Sciatic nerve (tissue), 2 donors: ENCODE results near the gene ARID3C. TPM values are rescaled to one million over a fixed set of nuclear protein-coding genes. Genes with fewer than 3 reads are reported as not detected.

Experiments
- ATAC-seq: fragments of 200-7000 bp; cut with Tn5 transposase; one replicate; pipeline ENCODE4 v1.9.1; 2020; ENCODE audit warnings: mild to moderate bottlenecking, moderate library complexity
- DNase-seq: peaks from one replicate; pipeline ENCODE4 v3.0.0-alpha.2; 2020; ENCODE audit warnings: low spot score
- intact Hi-C: fragments of 100-400 bp; cut with DNase I; formaldehyde crosslinking; loops from one replicate; pipeline ENCODE4 v1.14.2; 2022
- total RNA-seq: library from RNA; stranded (reverse); fragmentation: NEBNext Ultra II Directional; extraction: Animal tissue kit (Norgen Biotek cat#: 25700); gene quantifications from one replicate; pipeline ENCODE4 v1.2.1, GENCODE V29; 2021
- donor health status: DM: no; HTN: no; CAD: no.
- donor health status: DM: no; HTN: no; CAD: no.

Gene ARID3C
- total RNA-seq, 1 donor from 2014 or later = 1.2 TPM

DNA sequence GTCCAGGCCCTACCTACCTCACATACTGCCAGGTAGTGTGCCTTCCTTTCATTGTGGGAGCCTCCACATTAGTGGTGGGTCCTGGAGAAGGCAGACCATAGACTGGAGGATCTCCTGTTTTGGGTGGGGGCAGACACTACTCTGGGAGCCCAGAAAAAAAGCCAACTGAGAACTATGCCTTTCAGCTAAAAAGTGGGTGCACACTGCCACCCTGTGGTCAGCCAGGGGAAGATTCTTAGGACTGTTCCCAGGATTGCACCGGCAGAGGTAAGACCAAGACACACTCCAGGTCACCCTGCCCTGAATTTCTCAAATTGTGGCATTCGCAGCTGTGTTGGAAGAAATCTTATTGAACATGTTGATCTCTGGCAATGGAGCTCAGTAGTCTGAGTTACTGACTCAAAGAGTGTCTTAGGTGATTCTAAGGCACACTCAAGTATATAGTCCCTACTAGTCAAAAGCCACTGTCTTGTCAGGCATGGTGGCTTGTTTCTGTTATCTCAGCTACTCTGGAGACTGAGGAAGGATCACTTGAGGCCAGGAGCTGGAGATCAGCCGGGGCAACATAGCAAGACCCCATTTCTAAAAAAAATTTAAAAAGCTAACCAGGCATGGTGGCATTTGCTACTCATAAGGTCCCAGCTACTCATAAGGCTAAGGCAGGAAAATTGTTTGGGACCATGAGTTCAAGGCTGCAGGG, 5.1 kb upstream of the ARID3C start:
- peak; percentile 48 for ATAC-seq
- intact Hi-C loops = no loop called here
- DNase-seq = peak; percentile 80

DNA sequence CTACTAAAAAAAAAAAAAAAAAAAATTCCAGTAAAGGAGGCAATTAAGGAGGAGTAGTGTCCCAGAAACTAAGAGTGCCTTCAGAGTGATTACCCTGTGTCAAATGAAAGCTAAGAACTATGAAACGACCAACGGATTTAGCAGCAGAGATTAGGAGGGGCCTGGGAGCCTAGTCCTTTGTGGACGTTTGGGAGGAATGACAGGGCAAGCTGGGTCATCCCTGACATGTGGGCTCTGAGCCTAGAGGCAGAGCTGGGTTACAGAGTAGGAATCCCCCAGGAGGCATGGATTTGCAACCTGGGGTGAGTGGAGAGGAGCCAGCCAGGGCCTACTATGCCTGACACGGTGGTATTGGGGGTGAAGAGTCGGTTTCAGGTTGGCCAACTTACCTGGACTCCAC, 4.3 kb upstream of the ARID3C start:
- DNase-seq (no peak), ATAC-seq (no peak)
- intact Hi-C loops = no loop called here

DNA sequence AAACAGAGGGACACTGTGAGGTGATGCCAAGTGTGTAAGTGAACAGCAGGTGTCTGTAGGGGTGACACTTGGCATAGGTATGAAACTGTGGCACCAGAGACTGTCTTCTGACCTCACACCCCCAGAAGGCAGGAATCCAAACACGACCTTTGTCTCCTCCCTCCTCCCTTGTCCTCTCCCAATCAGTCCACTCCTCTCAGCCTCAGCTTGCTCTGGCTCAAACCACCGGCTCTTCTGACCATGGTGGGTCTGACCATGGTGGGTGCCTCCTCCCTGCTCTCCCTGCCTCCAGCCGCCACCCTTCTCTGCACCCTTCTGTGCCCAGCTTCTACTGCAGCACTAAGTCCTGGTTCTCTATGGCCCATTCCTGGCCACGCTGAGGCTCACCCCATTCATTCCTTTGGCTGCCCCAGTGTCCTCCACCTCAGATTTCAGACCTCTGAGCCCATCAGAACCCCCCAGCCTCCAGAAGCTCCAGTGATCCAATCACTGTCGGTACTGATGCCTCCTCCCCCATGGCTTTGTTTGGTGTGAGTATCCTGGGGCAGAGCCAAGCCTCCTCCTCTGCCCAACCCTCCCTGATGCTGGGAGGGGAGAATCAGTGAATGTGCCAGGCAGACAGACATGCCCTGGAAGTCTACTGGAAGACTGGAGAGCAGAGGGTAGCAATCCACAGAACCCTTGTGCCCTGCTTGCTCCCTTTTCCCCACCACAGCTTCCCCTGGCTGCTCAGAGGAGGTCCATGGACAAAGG, 1.7 kb upstream of the ARID3C start:
- intact Hi-C loops = no loop called here
- no peak for DNase-seq
- no peak for ATAC-seq

DNA sequence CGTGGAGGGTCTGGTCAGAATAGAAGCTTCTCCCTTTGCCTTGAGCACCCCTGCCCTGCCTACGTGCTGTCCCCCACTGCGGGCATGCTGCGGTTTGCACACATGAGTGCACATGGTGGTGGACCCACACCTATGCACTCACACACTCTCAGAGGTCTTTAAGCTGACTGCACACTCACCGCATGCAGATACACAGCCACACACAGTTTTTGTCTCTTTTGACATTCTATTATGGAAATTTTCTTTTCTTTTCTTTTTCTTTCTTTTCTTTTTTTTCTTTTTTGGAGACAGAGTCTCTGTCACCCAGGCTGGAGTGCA, 584 bp upstream of the ARID3C start:
- ATAC-seq = no peak
- no peak for DNase-seq
- intact Hi-C loops = loop anchor here (2.0 kb wide), 1 partner anchor 17 kb away; the partner anchor contains the start of gene RPP25L

DNA sequence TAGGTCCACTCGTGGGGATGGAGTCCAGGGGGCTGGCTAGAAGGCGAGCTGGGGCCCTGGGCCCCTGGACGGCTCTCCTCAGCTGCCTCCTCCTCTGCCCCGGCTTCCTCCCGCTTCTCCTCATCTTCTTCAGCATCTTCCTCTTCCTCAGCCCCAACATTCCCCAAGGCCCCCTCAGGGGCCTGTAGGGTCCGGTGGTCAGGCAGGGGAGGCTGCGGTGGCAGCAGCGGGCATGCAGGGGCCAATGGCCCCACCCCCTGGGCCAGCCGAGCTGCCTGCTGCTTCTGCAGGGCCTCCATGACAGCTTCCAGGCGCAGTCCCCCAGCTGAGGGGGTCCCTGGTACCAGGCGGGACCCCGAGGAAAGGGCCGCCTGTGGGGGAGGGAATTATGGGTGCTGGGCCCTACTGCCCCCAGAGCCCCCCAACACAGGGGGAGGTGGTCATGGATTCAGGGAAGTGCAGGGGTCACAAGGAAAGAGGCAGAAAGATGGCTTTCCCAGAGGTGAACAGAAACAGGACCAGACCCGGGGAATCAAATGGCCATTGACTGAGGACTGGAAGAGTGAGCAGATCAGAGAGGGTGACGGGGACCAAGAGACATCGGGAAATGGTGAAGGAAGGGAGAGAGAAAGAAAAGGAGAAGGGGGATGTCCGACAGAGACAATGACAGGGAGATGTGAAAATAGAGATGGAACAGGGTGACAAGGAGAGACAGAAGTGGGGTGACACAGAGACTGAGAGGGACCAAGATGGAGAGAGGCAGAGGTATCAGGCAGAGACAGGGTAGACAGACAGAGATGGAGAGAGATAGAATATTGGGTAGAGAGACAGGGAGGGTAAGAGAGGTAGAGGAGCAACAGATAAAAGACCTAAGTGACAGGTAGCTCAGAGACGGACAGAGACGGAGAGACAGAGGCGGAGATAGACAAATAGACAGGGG, 880 bp downstream of the ARID3C start:
- DNase-seq (no peak), ATAC-seq (no peak)
- intact Hi-C loops = loop anchor here (2.0 kb wide), 1 partner anchor 15 kb away; the partner anchor contains the start of gene RPP25L

DNA sequence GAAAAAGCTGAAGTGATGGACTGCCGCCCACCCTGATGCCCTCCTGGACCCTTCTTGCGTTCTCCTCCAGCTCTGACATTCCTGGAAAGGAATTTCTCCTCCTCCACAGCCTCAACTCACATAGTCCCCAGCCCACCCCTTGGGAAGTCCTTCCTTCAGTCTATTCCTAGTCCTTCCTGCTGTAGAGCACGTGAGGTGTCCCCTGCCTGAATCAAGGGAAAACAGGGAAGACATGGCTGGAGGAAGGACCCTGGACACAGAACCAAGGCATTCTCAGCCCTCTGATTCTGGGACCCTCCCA, 3.7 kb downstream of the ARID3C start:
- intact Hi-C loops = no loop called here
- ATAC-seq = no peak
- no peak for DNase-seq

DNA sequence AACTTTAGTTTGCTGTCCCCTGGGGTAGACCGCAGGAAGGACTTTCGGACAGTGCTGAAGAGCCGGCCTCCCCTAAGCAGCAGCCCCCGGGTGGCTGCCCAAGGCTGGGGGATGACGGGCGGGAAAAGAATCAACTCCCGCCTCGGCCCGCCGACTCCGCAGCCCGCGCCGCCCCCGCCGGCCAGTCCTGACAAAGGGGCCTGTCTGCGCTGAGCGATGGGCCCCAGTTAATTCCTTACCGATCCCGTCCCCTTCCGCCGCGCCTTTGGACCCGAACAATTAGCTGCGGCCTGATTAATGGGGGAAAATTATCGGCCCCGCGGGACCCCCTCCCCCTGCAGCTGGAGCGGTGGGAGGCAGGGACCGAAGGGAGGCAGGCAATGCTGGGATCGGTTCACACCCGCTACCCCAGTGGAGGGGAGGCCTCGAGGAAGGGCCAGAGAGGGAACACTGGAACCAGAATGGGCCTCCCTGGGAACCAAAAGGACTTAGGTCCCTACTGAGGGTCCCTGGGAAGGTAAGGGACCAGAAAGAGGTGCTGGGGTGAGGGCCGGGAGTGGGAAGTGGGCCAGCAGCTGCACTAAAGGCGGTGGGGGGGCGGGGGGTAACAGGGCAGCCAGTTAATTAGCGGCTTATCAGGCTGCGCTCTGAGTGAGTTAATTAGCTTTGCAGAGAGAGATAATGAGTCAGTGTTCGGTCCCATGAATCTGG, 4.2 kb downstream of the ARID3C start:
- DNase-seq (no peak), ATAC-seq (no peak)
- intact Hi-C loops = no loop called here

DNA sequence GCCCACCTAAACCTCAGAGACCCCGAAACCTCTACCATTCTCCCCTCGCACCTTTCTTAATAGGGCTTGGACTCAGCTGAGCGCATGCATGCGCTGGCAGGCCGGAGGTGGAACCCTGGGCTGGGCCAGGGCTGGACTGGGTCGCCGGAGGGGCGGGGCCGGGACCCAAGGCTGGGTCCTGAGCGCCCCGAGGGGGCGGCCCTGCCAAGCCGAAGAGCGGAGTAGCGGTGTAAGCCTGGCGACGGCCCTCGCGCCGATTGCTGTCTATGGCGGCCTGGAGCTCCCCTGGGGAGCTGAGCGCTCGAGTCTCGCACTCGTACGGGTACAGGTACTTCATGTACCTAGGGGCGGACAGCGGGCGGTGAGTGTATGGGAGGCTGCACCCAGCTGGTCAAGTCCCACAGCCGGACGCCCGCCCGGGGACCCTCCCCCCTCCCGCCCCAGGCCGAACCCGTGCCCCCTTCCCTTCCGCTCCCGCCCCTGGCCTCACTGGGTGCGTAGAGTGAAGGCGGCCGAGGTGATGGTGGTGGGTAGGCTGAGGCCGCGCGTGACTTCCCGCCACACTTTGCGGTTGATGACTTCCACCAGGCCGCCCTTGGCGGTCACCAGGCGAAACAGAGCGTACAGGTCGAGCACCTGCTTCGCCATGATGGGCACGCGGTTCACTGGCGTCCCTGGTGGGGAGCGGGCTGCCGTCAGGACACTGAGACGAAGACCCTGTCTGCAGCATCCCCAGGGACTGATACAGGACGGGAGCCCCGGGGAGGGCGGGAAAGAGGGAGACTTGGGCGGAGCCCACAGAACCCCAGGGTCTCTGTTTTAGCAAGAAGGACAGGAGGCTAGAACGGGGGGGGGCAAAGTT, 5.3 kb downstream of the ARID3C start:
- no peak for ATAC-seq
- DNase-seq = no peak
- intact Hi-C loops = no loop called here

DNA sequence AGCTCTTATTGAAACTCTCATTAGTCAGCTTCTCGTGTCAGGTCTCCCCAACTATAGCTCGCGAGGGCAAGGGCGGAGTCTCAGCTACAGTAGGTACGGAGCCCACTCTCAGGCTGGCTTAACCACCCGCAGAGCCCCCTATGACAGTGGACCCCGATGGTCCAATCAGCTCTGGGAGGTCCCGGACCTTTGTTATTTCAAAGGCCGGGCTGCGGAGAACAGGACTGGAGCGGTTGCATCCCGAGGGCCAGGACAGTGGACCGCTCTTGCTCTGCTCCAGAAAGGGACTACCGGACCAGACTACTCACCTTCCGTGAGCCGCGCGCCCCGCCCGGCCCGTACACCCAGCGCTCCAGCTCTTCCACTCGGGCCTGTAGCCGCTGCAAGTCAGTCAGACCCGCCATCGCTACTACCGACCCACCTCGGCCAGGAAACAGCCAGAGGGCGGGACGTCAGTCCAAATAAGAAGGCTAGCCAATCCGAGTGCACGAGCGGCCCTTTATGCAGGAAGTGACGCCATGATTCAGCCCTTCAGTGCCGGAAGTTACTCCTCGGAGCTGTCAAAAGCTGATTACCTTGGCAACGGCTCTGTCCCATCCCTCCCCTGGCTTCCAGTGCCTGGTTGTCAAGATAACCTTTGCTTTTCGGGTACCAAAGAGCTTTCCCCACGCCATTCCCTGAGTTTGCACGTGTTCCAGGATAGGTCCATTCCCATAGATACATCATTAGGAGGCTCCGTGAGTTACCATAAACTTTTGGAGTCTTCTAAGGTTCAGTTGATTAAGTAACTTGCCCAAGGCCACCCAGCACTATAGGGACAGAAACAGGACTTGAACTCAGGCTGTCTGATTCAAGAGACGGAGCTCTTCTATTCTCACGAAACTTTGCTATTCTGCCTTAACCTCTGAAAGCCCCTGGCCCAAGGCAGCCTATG, 8.5 kb downstream of the ARID3C start, which contains the start of gene DCTN3:
DCTN3 (minus strand) TSS at position 435 of the 934 bp plus-strand sequence; CDS start at position 404, 31 bp downstream.
- peak; percentile 98 for ATAC-seq
- peak; percentile 94 for DNase-seq
- intact Hi-C loops = no loop called here

DNA sequence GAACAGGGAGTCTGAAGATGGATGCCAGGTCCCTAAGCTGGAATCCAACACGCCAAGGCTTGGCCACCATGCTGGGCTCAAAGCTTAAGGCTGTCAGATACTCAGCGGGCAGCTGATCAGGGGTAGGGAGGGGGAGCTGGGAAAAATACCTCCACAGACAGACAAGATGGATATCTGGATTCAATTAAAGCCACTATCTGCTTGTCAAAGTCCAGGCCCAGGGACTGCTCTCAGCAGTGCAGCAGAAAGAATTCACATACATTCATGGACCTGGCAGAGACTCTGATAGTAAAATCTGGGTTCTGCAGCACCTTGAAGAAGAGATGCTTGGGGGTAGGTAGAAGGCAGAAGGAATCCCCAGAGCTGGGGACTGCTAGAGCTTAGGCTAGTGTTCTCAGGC, 13.7 kb downstream of the ARID3C start:
- intact Hi-C loops = no loop called here
- ATAC-seq = no peak
- no peak for DNase-seq

DNA sequence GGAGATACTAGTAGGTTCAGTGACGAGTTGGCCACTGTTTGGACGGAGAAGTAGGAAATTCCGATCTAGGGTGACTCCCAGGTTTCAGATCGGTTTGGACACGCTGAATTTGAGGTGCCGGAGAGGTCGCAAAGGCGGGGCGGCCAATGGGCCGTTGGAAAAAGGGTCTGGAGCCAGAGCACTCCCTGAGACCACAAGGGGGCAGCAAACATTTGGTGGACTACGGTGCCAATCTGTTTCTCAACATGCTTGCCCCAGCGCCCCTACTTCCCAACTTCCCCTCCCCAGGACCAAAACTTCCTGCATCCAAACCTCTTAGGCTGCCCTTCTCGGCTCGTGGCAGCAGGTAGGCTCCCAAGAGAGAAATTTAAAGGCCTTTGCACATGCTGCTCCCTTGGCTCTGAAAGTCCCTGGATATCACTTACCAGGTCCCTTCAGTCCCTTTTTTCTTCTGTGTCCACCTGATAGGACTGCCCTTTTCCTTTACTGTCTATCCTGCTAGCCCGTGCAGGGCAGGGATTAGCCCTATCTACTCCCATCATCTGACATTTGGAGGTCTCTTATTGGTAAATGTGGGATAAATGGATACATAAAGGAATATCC, 16.0 kb downstream of the ARID3C start:
- intact Hi-C loops = loop anchor here (2.0 kb wide), 1 partner anchor 16 kb away; the partner anchor contains the start of gene ARID3C
- peak; percentile 88 for DNase-seq
- peak; percentile 87 for ATAC-seq

DNA sequence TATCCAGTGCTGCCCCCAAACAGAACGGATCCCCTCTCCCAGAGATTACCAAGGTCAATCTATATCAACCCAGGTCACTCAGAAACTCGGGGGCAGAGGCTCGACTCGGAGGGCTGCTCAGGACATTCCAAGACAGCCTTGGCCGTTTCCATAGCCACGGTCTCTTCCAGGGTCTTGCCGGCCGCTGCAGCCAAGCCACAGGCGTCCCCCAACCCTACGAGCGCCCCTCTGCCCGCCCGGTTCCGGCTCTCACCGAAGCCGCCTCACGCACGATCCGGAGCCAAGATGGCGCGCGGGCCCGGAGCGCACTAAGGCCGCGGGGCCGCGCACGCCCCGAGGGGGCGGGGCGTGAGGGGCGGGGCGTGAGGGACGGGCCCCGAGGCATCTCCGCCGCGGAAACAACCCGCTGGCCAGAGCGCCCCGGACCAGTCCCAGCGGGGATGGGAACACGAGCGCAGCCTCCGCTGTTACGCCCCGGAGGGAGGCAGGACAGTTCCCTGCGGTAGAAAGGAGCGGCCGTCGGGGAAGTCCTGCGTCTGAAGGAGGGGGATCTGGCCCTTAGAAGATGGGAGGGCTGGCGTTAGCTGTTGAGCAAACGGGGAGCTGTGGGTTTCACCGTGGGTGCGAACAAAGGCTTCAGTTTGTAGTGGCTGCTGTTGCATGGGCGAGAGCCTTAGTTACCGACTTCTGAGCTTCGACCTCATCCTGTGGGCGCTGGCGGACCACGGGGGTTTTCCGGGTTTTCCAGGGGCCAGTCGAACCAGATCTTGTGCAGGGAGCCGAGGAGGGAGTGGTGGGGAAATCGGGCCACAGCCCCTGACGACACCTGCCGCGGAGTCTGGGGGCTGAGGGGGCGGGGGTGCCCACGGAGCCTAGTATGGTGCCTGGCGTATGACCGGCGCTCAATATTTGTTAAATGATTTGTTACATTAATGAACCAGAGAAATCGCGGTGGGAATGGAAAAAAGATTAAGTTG, 16.8 kb downstream of the ARID3C start, which contains the start of gene RPP25L:
RPP25L (minus strand) TSS at position 287 of the 977 bp plus-strand sequence. CDS start 801 bp downstream, outside the sequence.
- peak; percentile 97 for ATAC-seq
- intact Hi-C loops = loop anchor here (2.0 kb wide), 1 partner anchor 17 kb away; the partner anchor contains the start of gene ARID3C
- DNase-seq = peak; percentile 92

DNA sequence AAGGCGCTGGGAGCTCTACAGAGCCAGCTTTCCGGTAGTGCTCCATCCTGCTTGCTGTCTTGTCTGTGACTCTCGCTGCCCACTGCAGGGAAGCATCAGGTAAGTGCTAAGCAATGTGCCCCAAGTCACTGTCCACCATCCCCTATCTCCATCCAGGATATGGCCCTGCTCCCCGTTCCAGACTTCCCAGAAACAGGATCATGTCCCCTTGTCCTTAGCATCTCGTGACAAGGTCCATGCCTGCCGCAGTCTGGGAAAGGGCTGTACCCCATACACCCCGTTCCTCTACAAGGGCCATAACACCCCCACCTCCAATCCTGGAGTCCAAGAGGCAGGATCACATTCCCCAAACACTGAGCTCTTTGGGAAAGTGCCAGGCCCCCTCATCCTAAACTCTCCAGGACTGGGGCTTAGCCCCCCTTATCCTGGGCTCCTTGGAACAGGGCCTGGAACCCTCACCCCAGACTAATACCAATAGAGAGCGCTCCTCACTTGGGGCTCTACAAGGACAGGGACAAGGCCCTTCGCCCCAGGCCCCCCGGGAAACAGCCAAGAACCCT, 17.5 kb downstream of the ARID3C start:
- DNase-seq = no peak
- intact Hi-C loops = no loop called here

DNA sequence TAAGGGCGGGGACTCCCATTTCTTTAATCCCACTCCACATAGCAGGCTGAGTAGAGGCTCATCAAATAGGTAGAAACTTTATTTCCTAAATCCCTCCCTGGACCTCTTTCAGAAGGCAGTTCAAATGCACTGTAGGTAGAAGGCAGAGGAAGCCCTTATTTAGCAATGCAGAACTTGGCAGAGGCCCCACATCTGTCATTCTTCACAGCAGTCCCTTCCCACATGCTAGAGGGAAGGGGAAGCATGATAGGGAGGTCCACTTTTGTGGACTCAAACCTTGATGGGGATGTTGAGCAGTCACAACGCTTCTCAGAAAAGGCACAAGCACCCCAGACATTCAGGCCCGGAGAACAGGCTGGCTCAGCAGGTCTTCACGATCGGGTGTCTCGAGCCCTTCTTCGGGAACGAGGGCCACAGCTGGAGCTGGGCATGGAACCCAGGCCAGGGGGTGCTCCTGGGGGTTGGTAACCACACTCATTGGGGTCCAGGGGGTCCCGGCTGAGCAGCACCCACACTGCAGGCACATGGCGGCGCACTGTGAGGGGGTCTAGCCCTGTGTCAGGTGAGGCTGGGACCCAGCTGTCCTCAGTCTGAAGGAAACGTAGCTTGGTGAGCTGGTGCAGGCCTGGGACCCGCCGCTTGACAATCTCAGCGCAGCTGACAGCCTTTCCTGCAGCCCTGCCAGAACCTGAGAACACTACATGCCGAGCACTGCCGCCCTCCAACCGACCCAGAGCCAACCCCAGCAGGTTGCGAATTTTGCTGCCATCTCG, 18.2 kb downstream of the ARID3C start:
- intact Hi-C loops = no loop called here
- ATAC-seq (no peak), DNase-seq (no peak)

More for the DNA sequence above, 17.5 kb downstream of the ARID3C start:
- peak; percentile 18 for ATAC-seq
